GM12878 (cell line): Measurements from ENCODE around the gene MGST3. TPM values are rescaled to one million over a fixed set of nuclear protein-coding genes. Genes with fewer than 3 reads are reported as not detected.

Experiments used
- ATAC-seq: fragments of 200-7000 bp; cut with Tn5 transposase; 3 replicates; pipeline ENCODE4 v1.9.1; 2020; ENCODE audit warnings: mild to moderate bottlenecking, moderate library complexity
- BruUV-seq: library from RNA; stranded (reverse); fragments of 400-500 nt; replicated peaks from 2 replicates; lab custom pipeline; 2021; lab: Mats Ljungman, UMichigan
- CTCF ChIA-PET: fragments of 300-600 bp; sonication (Branson Sonifier 250); formaldehyde crosslinking; extraction: SDS; loops from one replicate; lab custom pipeline; 2021; ENCODE audit warnings: inconsistent platforms; lab: Yijun Ruan, JAX
- POLR2A ChIA-PET: fragments of 350-600 bp; formaldehyde crosslinking; extraction: SDS; loops from one replicate; lab custom pipeline; 2021; ENCODE audit warnings: inconsistent platforms; lab: Charles Lee
- RAD21 ChIA-PET: fragments of 300-600 bp; sonication (Branson Sonifier 250); formaldehyde crosslinking; loops from one replicate; lab custom pipeline; 2023; ENCODE audit warnings: antibody characterized with exemption; ENCODE audit not compliant: unreplicated experiment; lab: Charles Lee
- SMC1A ChIA-PET: fragments of 300-600 bp; sonication (Branson Sonifier 250); formaldehyde crosslinking; loops from one replicate; lab custom pipeline; 2023; ENCODE audit not compliant: unreplicated experiment, uncharacterized antibody; lab: Charles Lee
- DNase-seq: peaks from one replicate; pipeline ENCODE4 v3.0.0-alpha.2; 2011; ENCODE audit warnings: low read depth, low spot score
- FAIRE-seq: peaks from 3 replicates; lab custom pipeline; 2011; peaks lifted over from hg19 to GRCh38; lab: Jason Lieb, UNC
- H2AFZ ChIP-seq: 2 replicates; pipeline ENCODE4 v1.6.0; 2011; ENCODE audit warnings: low read depth, low read length, control low read depth; ENCODE audit not compliant: control insufficient read depth
- H3K27ac ChIP-seq: 2 replicates; pipeline ENCODE4 v1.5.1; 2011; ENCODE audit warnings: control low read depth; ENCODE audit not compliant: control insufficient read depth, insufficient read depth
- H3K27me3 ChIP-seq, 2 experiments: replicated peaks in 1 of 2; 2 replicates each; pipeline versions ENCODE4 v1.6.0 to v1.6.1; 2011; ENCODE audit warnings: low read length in 1 of 2; ENCODE audit not compliant: control insufficient read depth in 2 of 2, insufficient read depth in 2 of 2
- H3K36me3 ChIP-seq, 2 experiments: 2 replicates each; pipeline ENCODE4 v1.5.1; 2011; ENCODE audit warnings: low read length in 1 of 2; ENCODE audit not compliant: control insufficient read depth in 2 of 2, insufficient read depth in 2 of 2
- H3K4me1 ChIP-seq: 2 replicates; pipeline ENCODE4 v1.6.1; 2011; ENCODE audit warnings: mild to moderate bottlenecking, low read length, moderate library complexity, mixed read lengths; ENCODE audit not compliant: control insufficient read depth, insufficient read depth
- H3K4me2 ChIP-seq: 2 replicates; pipeline ENCODE4 v1.6.0; 2011; ENCODE audit warnings: control low read depth; ENCODE audit not compliant: control insufficient read depth, insufficient read depth
- H3K4me3 ChIP-seq: fragments of 200-600 bp; sonication (generic); 2 replicates; pipeline ENCODE4 v1.5.1; 2016
- H3K79me2 ChIP-seq: 2 replicates; pipeline ENCODE4 v1.6.0; 2011; ENCODE audit warnings: low read length; ENCODE audit not compliant: control insufficient read depth, insufficient read depth
- H3K9ac ChIP-seq: 2 replicates; pipeline ENCODE4 v1.8.0; 2011; ENCODE audit warnings: low read length, control low read depth, mixed read lengths; ENCODE audit not compliant: control insufficient read depth, insufficient read depth
- H3K9me3 ChIP-seq: replicated peaks from 3 replicates; pipeline ENCODE4 v1.5.1; 2011; ENCODE audit warnings: mild to moderate bottlenecking, low read length; ENCODE audit not compliant: control insufficient read depth, insufficient read depth
- H4K20me1 ChIP-seq: 2 replicates; pipeline ENCODE4 v1.6.0; 2011; ENCODE audit not compliant: control insufficient read depth, insufficient read depth
- BRCA1 ChIP-seq: IDR thresholded peaks from 2 replicates; pipeline ENCODE4 v1.6.1; 2011; ENCODE audit warnings: low read depth, low read length, improper control_type of control experiment
- CREM ChIP-seq: IDR thresholded peaks from 2 replicates; pipeline ENCODE4 v1.6.1; 2014; ENCODE audit warnings: antibody characterized with exemption, low read depth
- IRF5 ChIP-seq: fragments of 450-650 bp; IDR thresholded peaks from 2 replicates; pipeline ENCODE4 v1.6.1; 2017; ENCODE audit warnings: borderline replicate concordance
- JUNB ChIP-seq: IDR thresholded peaks from 2 replicates; pipeline ENCODE4 v1.6.1; 2016; ENCODE audit warnings: antibody characterized with exemption, mild to moderate bottlenecking
- MEF2A ChIP-seq: IDR thresholded peaks from 2 replicates; pipeline ENCODE4 v1.6.1; 2011; ENCODE audit warnings: low read depth, mild to moderate bottlenecking, low read length, moderate library complexity; ENCODE audit not compliant: insufficient read depth
- MEF2B ChIP-seq: fragments of 450-650 bp; IDR thresholded peaks from 2 replicates; pipeline ENCODE4 v1.6.1; 2018; ENCODE audit warnings: mild to moderate bottlenecking, moderate library complexity; ENCODE audit not compliant: partially characterized antibody, poor library complexity, severe bottlenecking
- NFIC ChIP-seq: IDR thresholded peaks from 2 replicates; pipeline ENCODE4 v1.6.1; 2012; ENCODE audit warnings: low read depth, mild to moderate bottlenecking, inconsistent platforms, low read length, moderate library complexity
- POLR2AphosphoS5 ChIP-seq: IDR thresholded peaks from 2 replicates; pipeline ENCODE4 v1.6.1; 2011; ENCODE audit warnings: mild to moderate bottlenecking, low read length, inconsistent platforms
- PRDM15 ChIP-seq: fragments of 450-650 bp; formaldehyde crosslinking; IDR thresholded peaks from 2 replicates; pipeline ENCODE4 v1.4.0; 2020; ENCODE audit warnings: mild to moderate bottlenecking, moderate library complexity
- RAD51 ChIP-seq: fragments of 450-650 bp; IDR thresholded peaks from 2 replicates; pipeline ENCODE4 v1.6.1; 2016; ENCODE audit warnings: moderate library complexity, mild to moderate bottlenecking, inconsistent platforms
- TCF12 ChIP-seq: IDR thresholded peaks from 2 replicates; pipeline ENCODE4 v1.6.1; 2011; ENCODE audit warnings: low read depth, mild to moderate bottlenecking, low read length
- WGBS: methylation state at CpG from one replicate; pipeline ENCODE4 v1.1.6; 2016; ENCODE audit warnings: low lambda C conversion rate; ENCODE audit not compliant: insufficient replicate concordance, insufficient coverage; ENCODE audit errors: missing lambda C conversion rate; 5-methylcytosine and 5-hydroxymethylcytosine counted together
- in situ Hi-C: fragments of 300-500 bp; cut with MboI; formaldehyde crosslinking; loops from 9 replicates; pipeline ENCODE4 v1.14.3; 2018; ENCODE audit warnings: mixed read lengths
- intact Hi-C: fragments of 100-400 bp; cut with micrococcal nuclease; formaldehyde crosslinking; loops from one replicate; pipeline ENCODE4 v1.14.2; 2022; ENCODE audit not compliant: unreplicated experiment
- polyA plus RNA-seq, 11 experiments: library from polyadenylated mRNA; depleted of rRNA in 4 of 11; unstranded in 6 of 11; stranded (reverse) in 5 of 11; fragments of >200 nt; fragmentation: Nextera tagmentation in 4 of 11; fragmentation: Illumina TruSeq in 1 of 11; extraction: Ambion mirVana in 4 of 11; extraction: Trizol in 1 of 11; gene quantifications; 1 replicate in 1 of 11; 2 replicates in 10 of 11; pipeline versions ENCODE4 v1.2.1 to v1.2.3, GENCODE V29; 2011 to 2016; ENCODE audit warnings: inconsistent platforms in 2 of 11, missing spikeins in 2 of 11, low read depth in 1 of 11
- total RNA-seq, 4 experiments: library from RNA; depleted of rRNA in 3 of 4; stranded (reverse); fragments of >200 nt in 3 of 4; fragmentation: Illumina TruSeq in 1 of 4; extraction: Trizol in 1 of 4; gene quantifications; 2 replicates each; pipeline versions ENCODE4 v1.2.1 to v1.2.3, GENCODE V29; 2013 to 2021
- TF ChIP-seq, protein P1 (sequence below): fragments of 450-650 bp; IDR thresholded peaks from 2 replicates; pipeline ENCODE4 v1.6.1; 2017; ENCODE audit warnings: mild to moderate bottlenecking, low read depth, inconsistent platforms; ENCODE audit not compliant: poor library complexity, severe bottlenecking
- TF ChIP-seq, protein P2 (sequence below): fragments of 450-650 bp; IDR thresholded peaks from 2 replicates; pipeline ENCODE4 v1.6.1; 2016; ENCODE audit warnings: mild to moderate bottlenecking, moderate library complexity, borderline replicate concordance

MGST3 gene
- total and polyA plus RNA-seq, 10 of the 15 experiments (the other 5 are each of a cell fraction or from before 2014, with no cell fraction given), result 37.3 to 145 (median 68.8) TPM

DNA sequence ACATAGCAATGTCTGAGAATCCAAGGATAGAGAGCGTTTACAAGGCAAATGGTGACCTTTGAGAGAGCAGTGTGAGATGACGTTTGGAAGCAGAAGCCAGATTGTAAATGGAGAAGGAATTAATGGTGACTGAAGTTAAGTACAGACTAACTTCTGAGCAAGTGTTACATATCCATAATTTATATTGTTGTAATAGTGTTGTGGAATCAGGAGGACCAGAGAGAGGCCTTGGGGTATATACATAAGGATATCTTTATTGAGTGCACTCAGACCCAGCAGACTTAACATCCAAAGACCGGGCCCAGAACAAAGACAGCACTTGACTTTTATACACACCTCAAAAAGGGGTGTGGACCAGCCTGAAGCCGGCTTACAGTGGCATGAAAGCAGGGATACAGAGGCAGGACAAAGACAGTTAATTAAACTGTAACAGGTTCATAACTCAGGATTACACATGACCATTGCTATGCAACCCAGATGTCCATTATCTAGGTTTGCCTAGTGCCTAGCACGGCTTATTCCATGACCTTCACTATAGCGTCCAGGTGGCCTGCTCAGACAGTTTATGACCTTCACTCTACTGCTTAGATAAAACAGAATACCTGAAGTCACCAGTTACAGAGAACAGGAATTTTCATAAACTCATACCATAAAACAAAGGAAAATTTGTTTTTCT, 2.7 kb upstream of the MGST3 start:
- DNase-seq (no peak), ATAC-seq (no peak), FAIRE-seq (no peak)
- H3K4me3 ChIP-seq, result no peak overlapping the region
- no peak overlapping the region for H2AFZ ChIP-seq
- H3K27me3 ChIP-seq, result no peaks in the 10 kb centered on the region
- SMC1A ChIA-PET, result no interaction called here
- H3K9ac ChIP-seq, result no peak overlapping the region
- H3K79me2 ChIP-seq, result peaks cover 6% of the 10 kb centered on the region
- no peak overlapping the region for H3K4me2 ChIP-seq
- no peaks in the 10 kb centered on the region for H4K20me1 ChIP-seq
- BruUV-seq, result no TSS peak
- no peaks in the 10 kb centered on the region for H3K9me3 ChIP-seq
- intact Hi-C loops (no loop called here), in situ Hi-C loops (no loop called here)
- POLR2A ChIA-PET, result no interaction called here
- H3K4me1 ChIP-seq, result peaks cover 15% of the 10 kb centered on the region
- 73% methylated on average over 6 of the region's 6 CpGs for WGBS
- RAD21 ChIA-PET, result no interaction called here
- no peak overlapping the region for H3K27ac ChIP-seq
- H3K36me3 ChIP-seq, result no peaks in the 10 kb centered on the region
- CTCF ChIA-PET, result no interaction called here
- TF ChIP-seq PRDM15 (no peak), JUNB (no peak), NFIC (no peak), MEF2A (no peak), IRF5 (no peak), CREM (no peak), MEF2B (no peak), RAD51 (no peak), BRCA1 (no peak), POLR2AphosphoS5 (no peak), TCF12 (no peak)
- TF ChIP-seq, protein P1, sequence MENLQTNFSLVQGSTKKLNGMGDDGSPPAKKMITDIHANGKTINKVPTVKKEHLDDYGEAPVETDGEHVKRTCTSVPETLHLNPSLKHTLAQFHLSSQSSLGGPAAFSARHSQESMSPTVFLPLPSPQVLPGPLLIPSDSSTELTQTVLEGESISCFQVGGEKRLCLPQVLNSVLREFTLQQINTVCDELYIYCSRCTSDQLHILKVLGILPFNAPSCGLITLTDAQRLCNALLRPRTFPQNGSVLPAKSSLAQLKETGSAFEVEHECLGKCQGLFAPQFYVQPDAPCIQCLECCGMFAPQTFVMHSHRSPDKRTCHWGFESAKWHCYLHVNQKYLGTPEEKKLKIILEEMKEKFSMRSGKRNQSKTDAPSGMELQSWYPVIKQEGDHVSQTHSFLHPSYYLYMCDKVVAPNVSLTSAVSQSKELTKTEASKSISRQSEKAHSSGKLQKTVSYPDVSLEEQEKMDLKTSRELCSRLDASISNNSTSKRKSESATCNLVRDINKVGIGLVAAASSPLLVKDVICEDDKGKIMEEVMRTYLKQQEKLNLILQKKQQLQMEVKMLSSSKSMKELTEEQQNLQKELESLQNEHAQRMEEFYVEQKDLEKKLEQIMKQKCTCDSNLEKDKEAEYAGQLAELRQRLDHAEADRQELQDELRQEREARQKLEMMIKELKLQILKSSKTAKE, result no peak
- TF ChIP-seq, protein P2, sequence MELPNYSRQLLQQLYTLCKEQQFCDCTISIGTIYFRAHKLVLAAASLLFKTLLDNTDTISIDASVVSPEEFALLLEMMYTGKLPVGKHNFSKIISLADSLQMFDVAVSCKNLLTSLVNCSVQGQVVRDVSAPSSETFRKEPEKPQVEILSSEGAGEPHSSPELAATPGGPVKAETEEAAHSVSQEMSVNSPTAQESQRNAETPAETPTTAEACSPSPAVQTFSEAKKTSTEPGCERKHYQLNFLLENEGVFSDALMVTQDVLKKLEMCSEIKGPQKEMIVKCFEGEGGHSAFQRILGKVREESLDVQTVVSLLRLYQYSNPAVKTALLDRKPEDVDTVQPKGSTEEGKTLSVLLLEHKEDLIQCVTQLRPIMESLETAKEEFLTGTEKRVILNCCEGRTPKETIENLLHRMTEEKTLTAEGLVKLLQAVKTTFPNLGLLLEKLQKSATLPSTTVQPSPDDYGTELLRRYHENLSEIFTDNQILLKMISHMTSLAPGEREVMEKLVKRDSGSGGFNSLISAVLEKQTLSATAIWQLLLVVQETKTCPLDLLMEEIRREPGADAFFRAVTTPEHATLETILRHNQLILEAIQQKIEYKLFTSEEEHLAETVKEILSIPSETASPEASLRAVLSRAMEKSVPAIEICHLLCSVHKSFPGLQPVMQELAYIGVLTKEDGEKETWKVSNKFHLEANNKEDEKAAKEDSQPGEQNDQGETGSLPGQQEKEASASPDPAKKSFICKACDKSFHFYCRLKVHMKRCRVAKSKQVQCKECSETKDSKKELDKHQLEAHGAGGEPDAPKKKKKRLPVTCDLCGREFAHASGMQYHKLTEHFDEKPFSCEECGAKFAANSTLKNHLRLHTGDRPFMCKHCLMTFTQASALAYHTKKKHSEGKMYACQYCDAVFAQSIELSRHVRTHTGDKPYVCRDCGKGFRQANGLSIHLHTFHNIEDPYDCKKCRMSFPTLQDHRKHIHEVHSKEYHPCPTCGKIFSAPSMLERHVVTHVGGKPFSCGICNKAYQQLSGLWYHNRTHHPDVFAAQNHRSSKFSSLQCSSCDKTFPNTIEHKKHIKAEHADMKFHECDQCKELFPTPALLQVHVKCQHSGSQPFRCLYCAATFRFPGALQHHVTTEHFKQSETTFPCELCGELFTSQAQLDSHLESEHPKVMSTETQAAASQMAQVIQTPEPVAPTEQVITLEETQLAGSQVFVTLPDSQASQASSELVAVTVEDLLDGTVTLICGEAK, result no peak
